ENCODE data around the gene PARD6G.
A peak's percentile ranks its signal among the peaks of the same experiment; 100 is the strongest.

PARD6G gene

DNA sequence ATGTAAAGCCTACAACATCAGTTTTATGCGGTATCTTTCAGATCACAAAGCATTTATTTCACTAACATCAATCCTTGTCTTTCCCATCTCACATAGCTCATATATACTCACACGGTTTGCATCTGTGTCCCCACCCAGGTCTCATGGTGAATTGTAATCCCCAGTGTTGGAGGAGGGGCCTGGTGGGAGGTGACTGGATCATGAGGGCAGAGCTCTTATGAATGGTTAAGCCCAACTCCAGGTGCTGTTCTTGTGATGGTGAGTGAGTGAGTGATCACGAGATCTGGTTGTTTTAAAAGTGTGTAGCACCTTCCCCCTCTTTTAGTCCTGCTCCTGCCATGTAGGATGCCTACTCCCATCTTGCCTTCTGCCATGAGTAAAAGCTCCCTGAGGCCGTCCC lies 42.0 kb downstream of the PARD6G start:
- DNase-seq = no peak

GRCh38 chr18:80204142-80204541 lies 43.2 kb downstream of the PARD6G start:
- no peak for DNase-seq

DNA sequence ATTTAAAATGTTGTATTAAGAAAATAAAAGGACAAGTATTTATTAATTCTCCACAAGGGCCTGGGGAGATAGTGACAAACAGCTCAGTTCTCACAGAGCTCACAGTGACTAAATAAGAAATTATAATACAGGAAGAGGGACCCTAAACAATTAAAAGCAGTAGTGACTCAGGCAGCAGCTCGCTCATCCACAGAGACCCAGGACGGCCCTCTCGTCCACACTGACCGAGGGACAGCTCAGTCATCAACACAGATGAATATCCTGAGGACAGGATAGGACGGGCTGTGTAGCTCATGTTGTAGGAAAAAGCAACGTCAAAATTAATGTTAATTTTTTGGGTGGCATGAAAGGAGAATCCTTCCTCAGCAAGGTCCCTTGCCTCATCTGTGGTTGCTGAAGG lies 44.1 kb downstream of the PARD6G start:
- DNase-seq = no peak

DNA sequence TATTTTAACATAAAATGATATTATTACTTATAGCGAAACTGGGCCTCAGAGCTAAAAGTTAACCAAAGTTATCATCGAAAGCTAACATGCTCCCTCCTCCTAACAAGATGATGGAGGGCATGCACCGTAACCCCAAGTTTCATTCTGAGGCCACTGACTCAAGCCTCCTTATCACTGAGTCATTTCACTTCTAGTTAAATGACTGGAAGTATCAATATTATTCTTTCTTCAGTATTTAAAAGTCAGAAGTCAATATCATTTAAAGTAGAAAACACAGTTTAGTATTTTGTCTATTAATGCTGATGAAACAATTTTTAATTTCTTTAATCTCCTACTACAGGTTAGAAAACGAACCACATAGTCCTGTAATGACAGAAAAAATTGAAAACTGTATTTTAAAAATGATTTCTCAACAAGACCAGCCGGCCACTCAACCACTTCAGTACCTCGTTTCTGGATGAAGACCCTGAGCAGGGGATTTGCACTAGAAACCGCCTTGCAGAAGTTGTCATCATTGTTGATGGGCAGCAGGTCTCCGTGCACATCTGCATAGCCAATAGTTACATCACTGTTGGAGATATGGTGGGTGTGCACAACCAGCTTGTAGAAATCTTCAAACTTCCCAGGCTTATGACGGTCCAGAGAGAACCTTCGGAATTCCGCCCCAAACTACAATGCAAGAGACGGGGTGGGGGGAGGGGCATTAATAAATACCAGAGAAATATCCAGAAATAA lies 44.9 kb downstream of the PARD6G start:
- DNase-seq = no peak

DNA sequence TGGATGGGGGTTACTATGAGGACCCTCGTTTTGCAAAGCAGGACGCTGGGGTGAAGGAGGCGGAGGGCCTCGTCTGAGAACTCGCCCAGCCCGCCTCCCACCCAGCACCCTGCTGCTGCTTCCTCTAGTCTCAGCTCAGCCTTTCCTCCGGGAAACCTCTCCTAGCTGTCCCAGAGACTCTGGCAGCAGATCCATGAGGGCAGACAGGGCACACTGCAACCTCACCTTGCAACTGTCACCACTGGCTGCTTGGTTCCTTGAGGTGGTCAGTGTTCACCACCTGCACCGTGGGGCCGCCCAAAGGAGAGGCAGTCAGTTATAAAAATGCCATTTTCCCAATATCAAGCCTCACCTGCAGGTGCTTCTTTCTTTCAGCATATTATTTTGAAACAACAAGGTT lies 45.6 kb downstream of the PARD6G start:
- no peak for DNase-seq

GRCh38 chr18:80200932-80201672 lies 46.2 kb downstream of the PARD6G start:
- DNase-seq = no peak

DNA sequence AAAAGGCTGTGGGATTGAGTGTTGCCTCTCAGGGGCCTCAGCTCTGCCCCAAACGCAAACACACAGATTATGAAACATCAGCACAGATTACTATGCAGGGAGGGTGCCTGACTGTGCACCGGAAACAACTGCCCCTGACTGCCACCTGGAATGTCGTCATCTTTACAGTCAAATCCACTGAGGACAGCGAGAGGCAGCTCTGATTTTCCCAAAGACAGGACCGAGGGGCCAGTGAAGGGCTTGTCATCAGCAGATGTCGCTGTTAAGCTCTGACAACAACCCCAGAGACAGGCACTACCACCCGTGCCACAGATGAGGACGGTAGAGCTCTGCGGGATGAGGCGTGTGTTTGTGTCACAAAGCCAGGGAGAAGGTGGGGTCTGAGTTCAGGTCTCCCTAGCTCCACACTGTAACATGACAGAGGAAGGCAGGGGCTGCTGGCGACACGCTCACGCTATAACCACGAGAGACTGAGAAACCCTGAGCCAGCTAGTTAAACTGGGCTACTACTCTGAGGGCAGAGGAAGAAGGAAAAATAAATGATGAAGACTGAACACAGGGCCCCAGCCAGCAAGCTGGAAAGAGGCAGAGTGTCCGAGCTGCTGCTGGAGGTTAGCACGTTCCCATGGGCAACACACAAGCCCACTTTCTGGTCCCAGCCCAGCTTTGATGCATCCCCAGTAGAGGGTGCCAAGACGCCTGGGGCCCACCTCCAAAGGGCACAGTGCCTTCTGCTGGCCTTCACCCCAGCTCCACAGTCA lies 47.0 kb downstream of the PARD6G start:
- DNase-seq = no peak

DNA sequence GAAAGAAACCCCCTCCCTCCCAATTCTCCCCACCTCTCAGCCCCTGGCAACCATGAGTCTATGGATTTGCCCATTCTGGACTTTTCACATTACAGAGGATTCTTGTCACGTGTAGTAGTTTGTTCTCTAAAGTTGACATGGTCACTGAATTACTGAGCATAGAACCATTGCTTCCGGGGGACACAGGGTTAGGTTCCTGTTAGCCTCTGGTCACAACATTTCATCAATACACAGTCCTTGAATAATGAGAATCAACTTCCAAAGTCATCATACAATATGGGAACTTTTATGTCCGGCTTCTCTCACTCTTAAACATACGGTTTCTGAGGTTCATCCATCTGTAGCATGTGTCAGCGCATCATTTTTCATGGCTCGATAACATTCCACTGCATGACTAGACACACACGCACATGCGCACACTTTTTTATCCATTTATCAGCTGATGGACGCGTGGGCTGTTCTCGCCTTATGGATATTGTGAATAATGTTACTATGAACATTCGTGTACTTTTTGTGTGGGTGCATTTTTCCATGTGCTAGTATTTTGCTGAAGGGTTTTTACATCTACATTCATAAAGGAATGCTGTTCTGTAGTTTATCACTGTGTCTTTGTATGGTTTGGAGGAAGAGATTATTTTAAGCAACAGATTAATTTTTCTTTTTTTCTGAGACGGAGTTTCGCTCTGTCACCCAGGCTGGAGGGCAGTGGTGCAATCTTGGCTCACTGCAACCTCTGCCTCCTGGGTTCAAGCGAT lies 48.1 kb downstream of the PARD6G start:
- no peak for DNase-seq

DNA sequence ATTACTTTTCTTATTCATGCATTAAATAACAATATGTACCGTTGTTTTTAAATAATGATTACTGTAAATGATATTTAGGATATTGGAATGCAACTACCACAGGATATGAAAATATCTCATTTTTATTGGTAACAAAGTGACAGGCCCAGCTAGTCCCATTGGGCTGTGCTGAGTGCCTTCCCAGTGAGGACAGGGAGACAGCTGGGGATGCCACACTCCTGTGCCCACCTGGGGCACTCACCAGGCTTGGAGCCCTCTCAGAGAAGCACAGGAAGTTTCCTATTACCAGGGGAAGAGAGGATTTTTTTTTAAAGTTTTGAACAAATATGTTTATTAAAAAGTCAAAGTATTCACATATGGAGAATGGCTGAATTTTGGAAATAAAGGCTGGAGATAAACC lies 48.9 kb downstream of the PARD6G start:
- no peak for DNase-seq

GRCh38 chr18:80197528-80197927 lies 49.8 kb downstream of the PARD6G start:
- no peak for DNase-seq

GRCh38 chr18:80196528-80197320 lies 50.6 kb downstream of the PARD6G start:
- no peak for DNase-seq

DNA sequence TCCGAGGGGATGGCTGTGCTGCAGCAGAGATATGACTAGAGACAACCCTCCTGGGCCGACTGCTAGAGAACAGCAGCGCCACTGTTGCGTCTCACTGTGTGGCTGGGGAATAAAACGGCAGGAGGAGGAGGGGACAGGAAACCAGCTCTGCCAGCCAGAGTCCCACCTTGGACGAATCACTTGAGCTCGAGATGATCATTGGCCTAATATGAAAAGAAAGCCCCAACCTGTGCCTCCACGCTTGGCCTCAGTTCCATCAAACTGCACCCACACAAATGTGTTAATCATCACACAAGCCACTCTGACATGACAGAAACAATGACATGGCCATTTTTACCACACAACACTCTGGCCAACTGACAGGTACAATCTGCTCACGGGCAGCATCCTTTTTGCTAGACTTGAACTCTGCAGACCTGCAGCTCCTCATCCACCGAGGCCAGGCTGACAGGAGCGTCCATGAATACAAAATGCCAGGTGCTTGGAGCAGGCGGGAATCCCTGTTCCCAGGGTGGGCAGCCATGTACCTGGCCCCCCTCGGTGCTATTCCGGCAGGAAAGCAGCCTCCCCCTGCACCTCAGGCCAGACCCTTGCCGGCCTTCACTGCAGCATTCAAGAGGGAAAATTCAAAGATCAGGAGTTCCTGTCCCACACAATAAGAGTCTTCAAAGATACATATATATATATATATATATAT lies 52.3 kb downstream of the PARD6G start:
- peak; percentile 52 for DNase-seq

DNA sequence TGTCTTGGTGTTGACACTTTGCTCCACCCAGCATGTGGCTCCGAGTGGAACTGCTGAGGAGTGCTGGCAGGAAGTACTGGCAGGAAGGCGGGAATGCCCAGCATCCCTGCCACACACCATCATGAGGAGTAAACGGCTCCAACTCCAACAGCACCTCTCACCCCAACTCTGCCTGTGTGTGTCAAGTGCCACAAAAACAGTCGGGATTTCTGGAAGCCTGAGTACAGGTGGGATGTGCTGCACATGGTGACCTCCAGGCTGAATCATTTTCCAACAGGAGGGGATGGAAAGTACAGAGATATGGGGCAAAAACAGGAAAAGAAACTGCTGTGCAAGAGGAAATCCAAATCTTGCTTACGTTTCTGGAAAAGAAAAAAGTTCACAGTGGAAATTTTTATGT lies 53.6 kb downstream of the PARD6G start:
- no peak for DNase-seq

GRCh38 chr18:80192653-80193385 lies 54.5 kb downstream of the PARD6G start:
- DNase-seq = no peak

- DNase-seq = peak; percentile 46
Observed at GRCh38 chr18:80191907-80192652, 55.2 kb downstream of the PARD6G start.

DNA sequence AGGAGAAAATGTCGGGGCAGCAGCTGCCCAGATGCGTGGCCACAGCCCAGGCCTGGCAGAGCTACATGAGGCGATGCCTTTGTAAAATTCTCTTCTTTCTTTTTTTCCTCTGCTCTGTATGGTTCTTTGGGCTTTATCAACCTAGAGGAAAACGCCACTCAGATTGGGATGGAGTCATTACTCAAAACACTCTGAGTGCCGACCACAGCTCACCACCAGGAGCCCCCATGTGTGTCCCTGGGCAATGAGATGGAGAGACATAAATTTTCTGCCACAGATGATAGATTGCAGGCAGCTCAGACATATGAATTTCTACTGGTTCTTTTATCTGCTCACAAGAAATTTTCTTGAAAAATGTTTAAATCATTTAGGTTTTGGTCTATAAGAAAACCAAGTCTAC lies 56.0 kb downstream of the PARD6G start:
- peak; percentile 43 for DNase-seq

GRCh38 chr18:80190311-80190710 lies 57.0 kb downstream of the PARD6G start:
- peak; percentile 33 for DNase-seq

DNA sequence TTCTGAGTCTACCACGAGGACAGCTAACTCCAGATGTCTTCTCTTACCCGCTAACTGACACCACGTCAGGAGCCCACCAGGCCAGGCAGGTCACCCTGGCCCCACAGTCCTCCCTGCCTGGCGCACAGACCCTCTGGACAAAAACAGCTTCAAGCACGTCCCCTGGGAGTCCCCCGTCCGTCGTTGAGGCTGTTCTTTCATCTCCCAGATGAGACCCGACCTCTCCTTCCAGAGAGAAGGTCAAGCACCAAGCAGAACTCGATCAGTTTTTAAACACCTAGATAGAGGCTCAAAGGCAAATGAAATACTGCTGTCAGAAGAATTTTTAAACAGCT lies 57.8 kb downstream of the PARD6G start:
- peak; percentile 25 for DNase-seq

DNA sequence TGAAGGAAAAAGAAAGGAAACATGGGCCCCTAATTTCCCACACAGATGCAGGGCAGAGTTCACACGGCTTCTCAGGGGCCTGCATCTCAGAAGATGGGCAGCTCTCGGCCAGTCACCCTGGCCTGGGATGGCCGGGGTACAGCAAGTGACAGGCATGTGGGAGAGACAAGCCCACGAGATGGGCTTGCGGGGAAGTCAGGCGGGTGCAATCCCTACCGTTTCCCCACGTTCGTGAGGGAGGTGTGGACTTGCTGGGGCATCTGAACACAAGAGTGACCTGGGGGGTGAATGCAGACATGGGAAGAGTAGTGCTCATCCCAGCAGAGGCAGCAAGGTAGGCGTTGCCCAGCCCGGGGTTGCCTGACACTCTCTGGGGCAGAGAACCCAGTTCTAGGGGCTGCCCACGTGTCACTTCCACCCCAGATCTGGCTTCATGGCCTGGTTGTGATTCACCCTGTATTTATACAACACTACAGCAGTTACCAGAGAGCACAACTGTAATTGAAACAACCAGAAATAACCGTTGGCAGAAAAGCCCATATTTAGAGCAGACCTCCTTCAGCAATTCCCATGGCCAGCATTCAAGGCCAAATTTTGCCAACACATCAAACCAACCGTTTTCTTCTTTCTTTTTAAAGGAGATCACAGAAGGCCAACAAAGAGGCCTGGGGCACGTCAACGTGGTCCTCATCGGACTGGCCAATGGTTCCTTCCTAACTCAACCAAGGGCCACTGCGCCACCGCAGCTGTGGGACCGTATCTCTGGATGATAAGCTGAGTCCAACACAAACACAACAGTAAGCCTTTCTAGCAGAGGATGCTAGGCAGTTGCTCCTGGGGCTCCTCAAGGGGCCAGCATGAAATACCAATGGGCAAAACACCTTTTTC lies 58.4 kb downstream of the PARD6G start:
- peak; percentile 39 for DNase-seq
